Heart right ventricle (tissue), 16 donors: ENCODE measurements around the gene SERPINA10. TPM values are rescaled to one million over a fixed set of nuclear protein-coding genes. Genes with fewer than 3 reads are reported as not detected.

Experiments used
- ATAC-seq, 8 donors: fragments of 200-7000 bp; cut with Tn5 transposase; one replicate each; pipeline ENCODE4 v1.9.1; 2020; ENCODE audit warnings: mild to moderate bottlenecking in 8 of 8, moderate library complexity in 8 of 8, moderate number of reproducible peaks in 1 of 8
- DNase-seq, 2 donors: peaks; one replicate each; pipeline ENCODE4 v3.0.0-alpha.2; 2020
- H3K27ac ChIP-seq, 10 donors: fragments of 200-600 bp; sonication (generic) in 2 of 10; one replicate each; pipeline versions ENCODE4 v1.5.0 to v1.8.0; 2020 to 2022; ENCODE audit warnings: mild to moderate bottlenecking in 3 of 10
- H3K27me3 ChIP-seq, 7 donors: fragments of 200-600 bp; one replicate each; pipeline ENCODE4 v1.8.0; 2021 to 2022; ENCODE audit warnings: mild to moderate bottlenecking in 2 of 7
- H3K36me3 ChIP-seq, 9 donors: fragments of 200-600 bp; sonication (generic) in 1 of 9; one replicate each; pipeline versions ENCODE4 v1.5.0 to v1.8.0; 2020 to 2022; ENCODE audit warnings: mild to moderate bottlenecking in 2 of 9
- H3K4me1 ChIP-seq, 9 donors: fragments of 200-600 bp; sonication (generic) in 1 of 9; one replicate each; pipeline versions ENCODE4 v1.5.0 to v1.8.0; 2020 to 2022; ENCODE audit warnings: mild to moderate bottlenecking in 4 of 9
- H3K4me3 ChIP-seq, 10 donors: fragments of 200-600 bp; sonication (generic) in 2 of 10; one replicate each; pipeline versions ENCODE4 v1.5.0 to v1.8.0; 2020 to 2022; ENCODE audit warnings: mild to moderate bottlenecking in 7 of 10, moderate library complexity in 2 of 10
- H3K9me3 ChIP-seq, 11 donors: fragments of 200-600 bp in 10 of 11; sonication (generic) in 2 of 11; one replicate each; pipeline versions ENCODE4 v1.5.0 to v1.8.0; 2013 to 2022; ENCODE audit warnings: mild to moderate bottlenecking in 2 of 11, control low read depth in 1 of 11, moderate library complexity in 1 of 11
- CTCF ChIP-seq, 9 donors: fragments of 200-600 bp; sonication (generic) in 2 of 9; IDR thresholded peaks; one replicate each; pipeline versions ENCODE4 v1.5.0 to v1.8.0; 2021 to 2022; ENCODE audit warnings: antibody characterized with exemption in 9 of 9, mild to moderate bottlenecking in 5 of 9, moderate library complexity in 1 of 9
- WGBS, 2 donors: extraction: QIAGEN DNeasy Blood & Tissue Kit; methylation state at CpG; one replicate each; pipeline ENCODE4 v1.1.7; 2013; ENCODE audit warnings: inconsistent platforms in 1 of 2; 5-methylcytosine and 5-hydroxymethylcytosine counted together
- intact Hi-C, 10 donors: fragments of 100-400 bp; cut with DNase I; formaldehyde crosslinking; loops; one replicate each; pipeline versions ENCODE4 v1.11.1 to v1.14.2; 2022
- polyA plus RNA-seq, 2 donors: library from polyadenylated mRNA; stranded (reverse); fragments of 200-250 nt; gene quantifications; one replicate each; pipeline ENCODE4 v1.2.3, GENCODE V29; 2013
- total RNA-seq, 10 donors: library from RNA; stranded (reverse); fragmentation: NEBNext Ultra II Directional in 3 of 10; extraction: Animal tissue kit (Norgen Biotek cat#: 25700) in 3 of 10; gene quantifications; one replicate each; pipeline versions ENCODE4 v1.2.1 to v1.2.4, GENCODE V29; 2021 to 2023
- donor health status: Arrhythmogenic right ventricular cardiomyopathy.
- donor health status: ischemic (EF 13 %, LVEDD 7.1; RV severe dilation, severe dysfunction).
- donor health status: healthy with polysubstance abuse.
- donor health status: DM: no; HTN: yes; CAD: no.
- donor health status: DM: no; HTN: no; CAD: no.
- donor health status: ischemic (EF 25% LVEDD 6.9; RV normal size, moderate dysfunction).
- donor health status: ischemic (EF 25% LVEDD 5.7; RV mildly dilated, moderate dysfunction).
- donor health status: healthy.
- donor health status: DM: yes; HTN: yes; CAD: no.
- donor health status: Ischemic cardiomyopathy.
- donor health status: ischemic (EF 35%, LVEDD 5.7; RV mildly dilated, moderate dysfunction).
- donor health status: nonischemic (EF 11% LVEDD 7.7; RV severe dilation, severe dysfunction).
- donor health status: DM: yes; HTN: yes; CAD: no.
- donor health status: PGD.
- donor health status: ischemic (EF 29% LVEDD 5.4; RV normal size, mild dysfunction).
- donor health status: nonischemic (EF 23%, LVEDD 6.1; RV moderate dilation, normal function).

Gene SERPINA10
- total and polyA plus RNA-seq, 12 donors = not detected

DNA sequence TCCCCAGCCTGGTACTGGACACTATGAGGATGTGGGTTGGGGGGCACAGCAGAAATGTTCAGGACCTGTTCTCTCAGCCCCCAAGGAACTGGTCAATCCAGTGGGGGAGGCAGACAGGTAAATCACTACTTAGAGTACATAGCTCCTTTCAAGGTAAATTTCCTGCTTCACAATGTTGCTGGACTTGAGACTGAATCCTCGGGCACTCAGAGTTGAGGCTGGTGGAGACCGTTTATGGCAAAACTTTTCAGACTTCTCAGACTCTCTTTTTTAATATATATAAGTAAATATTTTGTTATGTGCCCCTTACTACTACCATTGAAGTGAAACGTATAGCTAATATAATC lies 483 bp upstream of the SERPINA10 start:
- Histone ChIP-seq H3K27me3 (peaks cover 0 to 18% (median 0%) of the 10 kb centered on the region in 7 donors), H3K27ac (no peak overlapping the region), H3K4me3 (no peak overlapping the region), H3K36me3 (no peaks in the 10 kb centered on the region), H3K4me1 (no peaks in the 10 kb centered on the region), H3K9me3 (no peaks in the 10 kb centered on the region)
- WGBS, 2 donors = 68 to 79% methylated on average over 3 of the region's 3 CpGs
- no peak for TF ChIP-seq CTCF (IDR thresholded peaks at IDR 0.05)
- ATAC-seq = no peak
- DNase-seq = no peak
- intact Hi-C loops = no loop called here

GRCh38 chr14:94292526-94292871 lies 569 bp downstream of the SERPINA10 start:
- Histone ChIP-seq H3K27me3 (peaks cover 0 to 18% (median 0%) of the 10 kb centered on the region in 7 donors), H3K9me3 (no peaks in the 10 kb centered on the region), H3K4me1 (no peaks in the 10 kb centered on the region), H3K27ac (no peak overlapping the region), H3K36me3 (no peaks in the 10 kb centered on the region), H3K4me3 (no peak overlapping the region)
- TF ChIP-seq CTCF (IDR thresholded peaks at IDR 0.05) = no peak
- DNase-seq (no peak), ATAC-seq (no peak)
- WGBS, 2 donors = 93% methylated on average over 3 of the region's 3 CpGs
- intact Hi-C loops = no loop called here

DNA sequence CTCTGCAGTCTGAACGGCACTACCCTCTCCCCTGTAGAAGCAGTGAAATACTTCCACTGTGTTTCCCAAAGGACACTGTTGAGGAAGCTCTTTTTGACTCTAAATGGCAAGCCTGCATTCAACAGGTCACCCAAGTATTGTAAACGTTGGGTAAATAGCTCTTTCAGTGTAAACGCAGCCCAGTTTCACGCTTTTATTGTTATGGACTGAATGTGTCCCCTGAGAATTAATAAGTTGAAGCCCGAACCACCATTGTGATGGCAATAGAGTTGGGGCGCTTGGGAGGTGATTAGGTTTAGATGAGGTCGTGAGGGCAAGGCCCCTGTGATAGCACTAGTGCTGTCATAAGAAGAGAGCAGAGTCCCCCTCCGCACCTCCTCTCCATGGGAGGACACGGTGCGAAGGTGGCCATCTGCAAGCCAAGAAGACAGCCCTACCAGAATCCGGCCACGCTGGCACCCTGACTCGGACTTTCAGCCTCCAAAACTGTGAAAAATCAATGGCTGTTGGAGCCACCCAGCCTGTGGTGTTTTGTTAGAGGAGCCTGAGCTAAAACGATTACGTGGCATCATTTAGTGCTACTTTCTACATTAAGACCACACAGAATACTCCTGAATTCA lies 1.1 kb downstream of the SERPINA10 start:
- 79 to 81% methylated on average over 15 of the region's 15 CpGs for WGBS, 2 donors
- ATAC-seq (no peak), DNase-seq (no peak)
- Histone ChIP-seq H3K4me3 (no peak overlapping the region), H3K27ac (no peak overlapping the region), H3K27me3 (peaks cover 0 to 18% (median 0%) of the 10 kb centered on the region in 7 donors), H3K4me1 (no peaks in the 10 kb centered on the region), H3K36me3 (no peaks in the 10 kb centered on the region), H3K9me3 (no peaks in the 10 kb centered on the region)
- intact Hi-C loops = no loop called here
- no peak for TF ChIP-seq CTCF (IDR thresholded peaks at IDR 0.05)

- Histone ChIP-seq H3K9me3 (no peaks in the 10 kb centered on the region), H3K27me3 (peaks cover 0 to 18% (median 0%) of the 10 kb centered on the region in 7 donors), H3K4me3 (no peak overlapping the region), H3K27ac (no peak overlapping the region), H3K36me3 (no peaks in the 10 kb centered on the region), H3K4me1 (no peaks in the 10 kb centered on the region)
- 83 to 84% methylated on average over 13 of the region's 13 CpGs for WGBS, 2 donors
- intact Hi-C loops = no loop called here
- no peak for TF ChIP-seq CTCF (IDR thresholded peaks at IDR 0.05)
- DNase-seq = no peak
- no peak for ATAC-seq
Measured at GRCh38 chr14:94291159-94291905, 1.7 kb downstream of the SERPINA10 start.
